GM20000 (cell line): Measurements from ENCODE around the gene NT5C1B.
"Not testable (repeated sequence)": the region's sequence is repeated elsewhere in the genome, so short reads cannot be mapped to it uniquely, and the experiment has no call there.

Source experiments
- DNase-seq: peaks from one replicate; pipeline ENCODE4 v3.0.0; 2012; ENCODE audit warnings: low spot score
- TF ChIP-seq, protein P1 (sequence below): IDR thresholded peaks from 2 replicates; pipeline ENCODE4 v1.5.1; 2012; ENCODE audit warnings: mild to moderate bottlenecking, control low read depth; ENCODE audit errors: extremely low read depth, missing control alignments

The NT5C1B gene

DNA sequence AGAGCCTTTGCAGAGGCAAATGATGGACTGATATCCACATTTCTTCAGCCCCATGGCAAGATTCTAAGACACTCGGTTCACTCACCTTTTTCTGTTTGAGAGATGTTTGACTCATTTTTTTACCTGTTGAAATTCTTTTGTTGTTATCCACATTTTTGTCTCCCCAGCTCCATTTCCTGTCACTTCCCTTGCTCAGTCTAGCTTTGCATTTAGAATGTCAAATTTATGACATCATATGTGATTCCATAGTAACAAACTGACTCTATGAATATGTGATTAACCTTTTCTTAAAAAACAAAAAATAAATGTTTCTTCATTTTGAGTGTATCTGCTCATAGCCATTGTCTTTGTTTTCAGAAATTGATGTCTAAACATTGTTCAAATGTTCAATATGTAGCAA is at the start of gene NT5C1B:
TSS of gene NT5C1B (minus strand) at position 216 of the 400 bp plus-strand sequence. CDS start at position 115, 101 bp downstream.
- DNase-seq: no peak
- TF ChIP-seq, protein P1, sequence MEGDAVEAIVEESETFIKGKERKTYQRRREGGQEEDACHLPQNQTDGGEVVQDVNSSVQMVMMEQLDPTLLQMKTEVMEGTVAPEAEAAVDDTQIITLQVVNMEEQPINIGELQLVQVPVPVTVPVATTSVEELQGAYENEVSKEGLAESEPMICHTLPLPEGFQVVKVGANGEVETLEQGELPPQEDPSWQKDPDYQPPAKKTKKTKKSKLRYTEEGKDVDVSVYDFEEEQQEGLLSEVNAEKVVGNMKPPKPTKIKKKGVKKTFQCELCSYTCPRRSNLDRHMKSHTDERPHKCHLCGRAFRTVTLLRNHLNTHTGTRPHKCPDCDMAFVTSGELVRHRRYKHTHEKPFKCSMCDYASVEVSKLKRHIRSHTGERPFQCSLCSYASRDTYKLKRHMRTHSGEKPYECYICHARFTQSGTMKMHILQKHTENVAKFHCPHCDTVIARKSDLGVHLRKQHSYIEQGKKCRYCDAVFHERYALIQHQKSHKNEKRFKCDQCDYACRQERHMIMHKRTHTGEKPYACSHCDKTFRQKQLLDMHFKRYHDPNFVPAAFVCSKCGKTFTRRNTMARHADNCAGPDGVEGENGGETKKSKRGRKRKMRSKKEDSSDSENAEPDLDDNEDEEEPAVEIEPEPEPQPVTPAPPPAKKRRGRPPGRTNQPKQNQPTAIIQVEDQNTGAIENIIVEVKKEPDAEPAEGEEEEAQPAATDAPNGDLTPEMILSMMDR: no peak

DNA sequence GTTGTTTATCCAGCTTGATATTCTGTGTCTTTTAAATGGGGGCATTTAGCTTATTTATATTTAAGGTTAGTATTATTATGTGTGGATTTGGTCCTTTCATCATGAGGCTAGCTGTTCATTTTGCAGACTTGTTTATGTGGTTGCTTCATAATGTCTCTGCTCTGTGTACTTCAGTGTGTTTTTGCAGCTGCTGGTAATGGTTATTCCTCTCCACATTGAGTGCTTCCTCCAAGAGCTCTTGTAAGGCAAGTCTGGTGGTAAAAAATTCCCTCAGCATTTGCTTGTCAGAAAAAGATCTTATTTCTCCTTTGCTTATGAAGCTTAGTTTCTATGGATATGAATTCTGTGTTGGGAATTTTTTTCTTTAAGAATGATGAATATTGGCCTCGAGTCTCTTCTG is 47.8 kb upstream of the NT5C1B start:
- TF ChIP-seq, protein P1: no peak
- DNase-seq: no peak

DNA sequence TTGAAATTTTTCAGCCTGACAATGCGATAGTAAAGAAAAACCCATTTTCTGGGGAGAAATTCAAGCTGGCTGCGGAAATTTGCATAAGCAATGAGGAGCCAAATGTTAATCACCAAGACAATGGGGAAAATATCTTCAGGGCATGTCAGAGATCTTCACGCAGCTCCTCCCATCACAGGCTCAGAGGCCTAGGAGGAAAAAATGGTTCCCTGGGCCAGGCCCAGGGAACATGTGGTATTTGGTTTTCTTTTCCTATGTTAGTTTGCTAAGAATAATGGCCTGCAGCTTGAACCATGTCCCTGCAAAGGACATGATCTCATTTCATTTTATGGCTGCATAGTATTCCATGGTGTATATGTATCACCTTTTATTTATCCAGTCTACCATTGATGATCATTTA is 43.3 kb upstream of the NT5C1B start:
- DNase-seq: not testable (repeated sequence)

DNA sequence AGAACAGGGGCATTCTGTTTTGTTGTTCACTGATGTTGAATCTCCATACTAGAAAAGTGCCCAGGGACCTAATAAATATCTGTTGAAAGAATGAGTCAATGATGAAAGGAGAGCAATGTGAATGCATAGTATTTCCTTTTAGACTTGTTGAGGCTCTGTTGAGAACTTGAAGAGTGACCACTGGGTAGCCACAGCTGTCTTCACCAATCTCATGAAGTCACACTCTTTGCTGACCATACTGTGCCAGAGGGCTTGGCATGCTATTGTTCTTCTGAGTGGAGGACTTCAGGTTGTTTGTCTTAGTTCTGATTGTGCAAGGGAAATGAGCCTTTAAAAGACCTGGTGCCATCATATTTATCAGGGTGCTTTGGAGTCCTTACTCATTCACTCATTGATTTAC is 41.6 kb upstream of the NT5C1B start:
- no peak for DNase-seq
- TF ChIP-seq, protein P1: no peak

DNA sequence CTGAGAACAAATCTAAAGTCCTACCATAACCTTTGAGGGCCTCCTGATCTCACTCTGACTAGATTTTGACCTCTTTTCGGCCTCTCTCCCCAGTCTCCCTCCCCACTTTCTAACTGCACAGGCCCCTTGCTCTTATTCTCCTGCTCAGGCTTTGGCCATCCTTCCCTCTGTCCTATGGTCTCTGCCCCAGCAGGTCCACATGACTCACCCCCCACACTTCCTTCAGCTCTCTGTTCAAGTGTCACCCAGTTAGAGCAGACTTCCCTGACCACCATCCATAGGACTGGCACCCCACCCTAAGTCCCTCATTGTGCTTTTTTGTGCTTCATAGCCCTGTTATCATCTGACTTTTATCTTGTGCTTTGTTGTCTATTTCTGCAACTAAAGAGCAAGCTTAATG is 41.2 kb upstream of the NT5C1B start:
- DNase-seq: no peak

DNA sequence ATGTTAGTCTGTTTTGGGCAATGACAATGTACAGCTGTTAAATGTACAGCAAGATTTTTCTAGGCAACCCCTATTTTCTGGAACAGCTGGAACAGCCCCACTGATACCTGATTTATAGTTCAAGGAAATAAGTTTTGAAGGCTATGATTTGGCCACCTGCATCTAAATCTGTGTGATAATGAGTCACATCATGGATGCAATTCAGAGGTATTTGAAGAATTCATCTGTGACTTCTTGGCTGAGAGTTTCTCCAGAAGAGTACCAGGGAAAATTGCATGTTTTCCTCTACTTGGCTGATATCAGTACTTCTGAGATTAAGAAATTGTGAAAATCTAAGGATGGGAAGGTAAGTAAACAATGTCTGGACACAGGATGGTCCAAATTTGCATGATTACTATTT is 40.7 kb upstream of the NT5C1B start:
- no peak for DNase-seq
- TF ChIP-seq, protein P1: no peak

More for the DNA sequence above, 41.2 kb upstream of the NT5C1B start:
- TF ChIP-seq, protein P1: no peak

DNA sequence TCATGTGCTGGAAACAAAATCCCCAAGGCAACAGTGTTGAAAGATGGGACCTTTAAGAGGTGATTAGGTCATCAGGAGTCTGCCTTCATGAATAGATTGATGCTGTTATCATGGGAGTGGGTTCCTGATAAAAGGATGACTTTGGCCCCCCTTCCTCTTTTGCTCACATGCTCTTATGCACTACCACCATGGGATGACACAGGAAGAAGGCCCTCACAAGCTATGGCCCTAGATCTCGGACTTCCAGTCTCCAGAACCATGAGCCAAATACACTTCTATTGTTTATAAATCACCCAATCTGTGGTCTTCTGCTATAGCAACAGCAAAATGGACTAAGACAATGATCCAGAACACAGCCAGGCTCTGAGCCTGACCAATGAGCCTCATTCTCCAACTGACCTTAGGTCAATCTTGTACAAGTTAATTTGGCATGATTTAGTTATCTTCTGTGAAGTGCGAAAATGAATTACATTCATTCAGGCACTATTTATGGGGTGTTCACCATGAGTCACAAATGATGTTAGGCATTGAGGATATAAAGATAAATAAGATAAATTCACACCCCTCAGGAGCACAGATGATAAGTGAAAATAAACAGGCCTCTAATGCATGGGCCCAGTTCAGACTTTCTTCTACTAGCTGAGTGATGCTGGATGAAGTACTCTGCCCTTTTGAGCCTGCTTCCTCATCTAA is 37.7 kb upstream of the NT5C1B start:
- DNase-seq: no peak
- TF ChIP-seq, protein P1: no peak

DNA sequence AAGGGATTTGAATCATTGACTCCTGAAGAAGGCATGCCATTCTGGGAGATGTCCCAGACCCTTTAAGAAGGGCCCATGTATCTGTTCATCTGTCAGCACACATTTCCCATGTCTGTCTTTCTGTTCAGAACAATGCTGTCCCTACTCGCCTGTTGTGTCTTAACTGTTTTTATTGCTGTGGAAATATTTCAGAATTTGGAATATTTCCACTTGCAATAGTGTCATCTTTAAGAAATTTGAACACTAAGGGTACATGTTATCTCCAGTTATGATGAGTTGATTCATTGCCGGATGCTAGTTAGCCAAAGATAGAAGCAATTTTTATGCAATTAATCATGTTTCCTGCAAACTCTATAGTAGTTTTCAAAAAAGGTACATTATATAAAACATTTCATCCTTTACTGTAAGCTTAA is 36.9 kb upstream of the NT5C1B start:
- TF ChIP-seq, protein P1: no peak
- no peak for DNase-seq
